Breast epithelium (tissue), 4 donors: ENCODE data around the gene NUP210. TPM values are rescaled to one million over a fixed set of nuclear protein-coding genes. Genes with fewer than 3 reads are reported as not detected.

Experiments used
- DNase-seq, 2 donors: peaks; one replicate each; pipeline ENCODE4 v3.0.0-alpha.2; 2019; ENCODE audit warnings: low spot score in 2 of 2
- H3K27ac ChIP-seq, 2 donors: fragments of 200-600 bp; sonication (generic) in 1 of 2; one replicate each; pipeline ENCODE4 v1.5.1; 2016 to 2019; ENCODE audit warnings: mild to moderate bottlenecking in 1 of 2
- H3K27me3 ChIP-seq, 2 donors: fragments of 200-600 bp; sonication (generic) in 1 of 2; one replicate each; pipeline versions ENCODE4 v1.5.1 to v1.6.0; 2017 to 2019; ENCODE audit warnings: control low read depth in 1 of 2, mild to moderate bottlenecking in 1 of 2
- H3K36me3 ChIP-seq: fragments of 200-600 bp; one replicate; pipeline ENCODE4 v1.5.1; 2019
- H3K4me1 ChIP-seq, 2 donors: fragments of 200-600 bp; sonication (generic); one replicate each; pipeline ENCODE4 v1.5.1; 2016 to 2019; ENCODE audit warnings: control low read depth in 1 of 2
- H3K4me3 ChIP-seq, 3 donors: fragments of 200-600 bp; sonication (generic); 1 replicate in 2 of 3; 2 replicates in 1 of 3; pipeline ENCODE4 v1.5.1; 2016 to 2019; ENCODE audit warnings: mild to moderate bottlenecking in 3 of 3, moderate library complexity in 2 of 3
- H3K9me3 ChIP-seq, 2 donors: fragments of 200-600 bp; sonication (generic) in 1 of 2; one replicate each; pipeline ENCODE4 v1.5.1; 2016 to 2019; ENCODE audit warnings: control low read depth in 1 of 2
- POLR2A ChIP-seq: fragments of 450-650 bp; IDR thresholded peaks from one replicate; pipeline ENCODE4 v1.6.1; 2016; ENCODE audit warnings: antibody characterized with exemption, mild to moderate bottlenecking, moderate library complexity
- POLR2AphosphoS5 ChIP-seq, 3 donors: sonication (generic); formaldehyde crosslinking; IDR thresholded peaks; one replicate each; pipeline ENCODE4 v1.6.1; 2017; ENCODE audit warnings: antibody characterized with exemption in 3 of 3
- intact Hi-C: fragments of 100-400 bp; cut with DNase I; formaldehyde crosslinking; loops from one replicate; pipeline ENCODE4 v1.15.1; 2023; ENCODE audit warnings: low total_unique reads
- total RNA-seq, 3 donors: library from RNA; depleted of rRNA; stranded (reverse); fragments of >200 nt; gene quantifications; one replicate each; pipeline ENCODE4 v1.1.0, GENCODE V29; 2016
- TF ChIP-seq, protein P1 (sequence below), 3 donors: fragments of 450-650 bp; IDR thresholded peaks; one replicate each; pipeline ENCODE4 v1.5.1; 2016 to 2017; ENCODE audit warnings: antibody characterized with exemption in 3 of 3, mild to moderate bottlenecking in 3 of 3, moderate library complexity in 3 of 3

NUP210 gene
- total RNA-seq, 3 donors from 2014 or later, result 2.2 to 15.2 (median 14.7) TPM

DNA sequence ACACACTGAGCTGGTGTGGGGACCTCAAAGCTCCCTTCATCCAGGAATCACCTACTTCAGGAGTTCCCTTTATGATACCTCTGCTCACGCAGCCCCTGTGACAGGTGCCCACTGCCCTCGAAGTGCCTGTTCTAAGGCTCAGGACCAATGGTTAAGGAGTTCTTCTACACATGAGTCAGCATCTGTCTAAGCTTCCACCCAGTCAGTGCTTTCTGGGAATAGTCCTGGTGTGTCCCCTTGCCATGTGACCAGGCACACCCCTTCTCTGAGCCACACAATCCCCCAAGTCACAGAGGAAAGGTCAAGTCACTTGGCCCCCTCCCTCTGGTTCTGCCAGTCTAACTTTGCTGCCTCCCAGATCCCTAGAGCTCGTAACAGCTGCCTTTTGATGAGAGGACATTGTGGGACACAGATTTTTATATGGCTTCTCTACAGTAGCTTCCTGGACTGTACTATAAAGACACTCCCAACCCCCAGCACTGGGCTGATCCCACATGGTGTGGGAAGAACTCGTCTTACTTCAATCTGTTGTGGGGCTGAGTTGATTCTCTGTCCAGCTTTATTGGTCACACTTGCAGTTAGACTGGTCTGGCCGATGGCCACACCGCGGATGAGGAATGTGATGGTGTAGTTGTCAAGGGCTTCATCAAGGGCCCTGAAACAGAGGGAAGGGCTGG lies 78.8 kb downstream of the NUP210 start:
- TF ChIP-seq POLR2AphosphoS5 (IDR thresholded peaks at IDR 0.05), result no peak
- Histone ChIP-seq H3K36me3 (no peaks in the 10 kb centered on the region), H3K9me3 (no peaks in the 10 kb centered on the region), H3K4me3 (no peak overlapping the region), H3K27ac (no peak overlapping the region), H3K27me3 (no peaks in the 10 kb centered on the region), H3K4me1 (no peaks in the 10 kb centered on the region)
- DNase-seq, result no peak
- intact Hi-C loops, result no loop called here

DNA sequence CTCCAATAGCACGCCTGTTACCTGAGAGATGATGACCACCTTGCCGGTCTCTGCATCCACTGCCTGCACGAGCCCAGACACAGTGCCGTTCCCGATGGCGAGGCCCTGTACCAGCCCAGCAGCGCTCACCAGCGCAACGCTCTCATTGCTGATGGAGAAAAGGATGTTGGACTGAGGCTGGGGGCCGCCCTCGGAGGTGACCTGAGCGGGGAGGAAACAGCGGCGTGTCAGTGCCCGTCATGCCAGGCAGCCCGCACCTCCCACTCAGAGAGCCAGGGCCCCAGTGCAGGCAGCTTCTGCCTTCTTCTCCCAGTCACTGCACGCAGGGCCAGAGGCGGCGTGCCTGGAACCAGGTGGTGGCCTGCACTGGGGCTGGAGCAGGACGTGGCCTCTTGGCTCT lies 80.3 kb downstream of the NUP210 start:
- Histone ChIP-seq H3K4me1 (no peaks in the 10 kb centered on the region), H3K9me3 (no peaks in the 10 kb centered on the region), H3K4me3 (no peak overlapping the region), H3K36me3 (no peaks in the 10 kb centered on the region), H3K27ac (no peak overlapping the region), H3K27me3 (no peaks in the 10 kb centered on the region)
- intact Hi-C loops, result no loop called here
- DNase-seq, result no peak
- TF ChIP-seq POLR2A (no peak), POLR2AphosphoS5 (IDR thresholded peaks at IDR 0.05) (no peak)
- TF ChIP-seq, protein P1, sequence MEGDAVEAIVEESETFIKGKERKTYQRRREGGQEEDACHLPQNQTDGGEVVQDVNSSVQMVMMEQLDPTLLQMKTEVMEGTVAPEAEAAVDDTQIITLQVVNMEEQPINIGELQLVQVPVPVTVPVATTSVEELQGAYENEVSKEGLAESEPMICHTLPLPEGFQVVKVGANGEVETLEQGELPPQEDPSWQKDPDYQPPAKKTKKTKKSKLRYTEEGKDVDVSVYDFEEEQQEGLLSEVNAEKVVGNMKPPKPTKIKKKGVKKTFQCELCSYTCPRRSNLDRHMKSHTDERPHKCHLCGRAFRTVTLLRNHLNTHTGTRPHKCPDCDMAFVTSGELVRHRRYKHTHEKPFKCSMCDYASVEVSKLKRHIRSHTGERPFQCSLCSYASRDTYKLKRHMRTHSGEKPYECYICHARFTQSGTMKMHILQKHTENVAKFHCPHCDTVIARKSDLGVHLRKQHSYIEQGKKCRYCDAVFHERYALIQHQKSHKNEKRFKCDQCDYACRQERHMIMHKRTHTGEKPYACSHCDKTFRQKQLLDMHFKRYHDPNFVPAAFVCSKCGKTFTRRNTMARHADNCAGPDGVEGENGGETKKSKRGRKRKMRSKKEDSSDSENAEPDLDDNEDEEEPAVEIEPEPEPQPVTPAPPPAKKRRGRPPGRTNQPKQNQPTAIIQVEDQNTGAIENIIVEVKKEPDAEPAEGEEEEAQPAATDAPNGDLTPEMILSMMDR (IDR thresholded peaks at IDR 0.05), result no peak

DNA sequence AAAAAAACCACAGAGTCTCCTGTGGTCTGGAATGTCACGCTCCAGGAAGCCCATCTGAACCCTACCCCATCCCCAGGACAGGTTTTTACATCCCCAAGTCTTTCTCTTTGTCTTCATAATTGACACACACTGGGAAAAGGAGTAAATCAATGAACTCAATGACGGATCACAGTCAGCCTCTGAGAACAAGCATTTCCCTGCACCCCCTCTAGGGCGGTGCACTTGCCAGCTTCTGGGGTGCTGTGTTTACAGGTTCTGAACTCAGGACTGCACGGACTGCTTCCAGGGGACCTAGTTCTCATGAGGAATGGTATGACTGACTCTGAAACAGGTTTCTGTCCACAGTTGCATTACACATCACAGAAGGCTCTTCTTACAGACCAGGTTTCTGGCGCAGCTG lies 81.1 kb downstream of the NUP210 start:
- Histone ChIP-seq H3K36me3 (no peaks in the 10 kb centered on the region), H3K9me3 (no peaks in the 10 kb centered on the region)
- intact Hi-C loops, result no loop called here

DNA sequence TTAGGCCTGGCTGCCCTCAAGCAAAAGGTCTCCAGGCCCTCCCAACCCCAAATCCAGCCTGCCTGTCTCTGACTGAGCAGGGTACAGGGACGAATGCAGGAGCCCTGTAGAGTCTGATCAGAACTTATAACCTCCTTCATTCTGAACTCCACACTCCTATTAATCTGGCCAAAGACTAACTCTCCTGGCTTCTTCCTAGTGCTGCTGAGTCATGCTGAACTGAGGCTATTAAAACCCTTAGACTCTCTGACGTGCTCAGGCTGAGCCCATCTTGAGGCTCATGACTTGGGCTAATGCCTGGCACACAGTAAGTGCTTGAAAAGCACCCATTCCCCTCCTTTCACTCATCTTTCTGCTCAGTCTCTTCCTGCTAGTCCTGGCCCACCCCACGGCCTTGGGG lies 81.9 kb downstream of the NUP210 start:
- Histone ChIP-seq H3K4me1 (no peaks in the 10 kb centered on the region), H3K9me3 (no peaks in the 10 kb centered on the region), H3K27me3 (no peaks in the 10 kb centered on the region), H3K4me3 (no peak overlapping the region), H3K27ac (no peak overlapping the region), H3K36me3 (no peaks in the 10 kb centered on the region)
- no peak for DNase-seq
- intact Hi-C loops, result no loop called here
- TF ChIP-seq POLR2A (no peak), POLR2AphosphoS5 (IDR thresholded peaks at IDR 0.05) (no peak)
- TF ChIP-seq, protein P1 (IDR thresholded peaks at IDR 0.05), result no peak

More for the DNA sequence above, 81.1 kb downstream of the NUP210 start:
- H3K27ac ChIP-seq, result no peak overlapping the region
- H3K27me3 ChIP-seq, result no peaks in the 10 kb centered on the region
- TF ChIP-seq, protein P1 (IDR thresholded peaks at IDR 0.05), result no peak
- TF ChIP-seq POLR2AphosphoS5 (IDR thresholded peaks at IDR 0.05) (no peak), POLR2A (no peak)
- H3K4me1 ChIP-seq, result no peaks in the 10 kb centered on the region
- no peak overlapping the region for H3K4me3 ChIP-seq
- no peak for DNase-seq

DNA sequence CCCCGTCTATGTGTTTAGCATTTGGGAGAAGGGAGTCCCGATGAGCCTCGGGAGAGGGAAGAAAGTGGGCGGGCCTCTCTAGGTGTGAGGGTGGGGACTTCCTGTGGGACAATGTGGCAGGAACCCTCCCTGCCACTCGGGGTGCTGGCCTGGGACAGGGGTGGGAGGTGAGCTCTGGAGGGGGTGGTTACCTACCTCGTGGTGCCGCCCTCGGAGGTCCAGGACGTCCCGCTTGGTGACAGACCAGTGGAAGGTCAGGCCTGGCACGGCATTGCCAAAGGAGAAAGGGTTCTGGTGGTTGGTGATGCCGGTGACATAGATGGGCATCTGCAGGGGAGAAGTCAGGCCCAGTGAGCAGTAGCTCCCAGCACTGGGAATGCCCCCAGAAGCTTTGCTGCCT lies 83.5 kb downstream of the NUP210 start:
- H3K27me3 ChIP-seq, result no peaks in the 10 kb centered on the region
- no peak overlapping the region for H3K4me3 ChIP-seq
- no peak overlapping the region for H3K27ac ChIP-seq
- no peaks in the 10 kb centered on the region for H3K9me3 ChIP-seq
- H3K4me1 ChIP-seq, result no peaks in the 10 kb centered on the region
- DNase-seq, result no peak
- no peaks in the 10 kb centered on the region for H3K36me3 ChIP-seq
- no peak for TF ChIP-seq POLR2AphosphoS5 (IDR thresholded peaks at IDR 0.05)
- TF ChIP-seq, protein P1 (IDR thresholded peaks at IDR 0.05), result no peak
- no peak for TF ChIP-seq POLR2A
- intact Hi-C loops, result no loop called here
